ENCODE measurements around the gene PAK4. TPM values are rescaled to one million over a fixed set of nuclear protein-coding genes. Genes with fewer than 3 reads are reported as not detected.

The PAK4 gene
- total and polyA plus RNA-seq, 10 of the 15 experiments (the other 5 are each of a cell fraction or from before 2014, with no cell fraction given) = 0.08 to 19.3 (median 5.9) TPM

DNA sequence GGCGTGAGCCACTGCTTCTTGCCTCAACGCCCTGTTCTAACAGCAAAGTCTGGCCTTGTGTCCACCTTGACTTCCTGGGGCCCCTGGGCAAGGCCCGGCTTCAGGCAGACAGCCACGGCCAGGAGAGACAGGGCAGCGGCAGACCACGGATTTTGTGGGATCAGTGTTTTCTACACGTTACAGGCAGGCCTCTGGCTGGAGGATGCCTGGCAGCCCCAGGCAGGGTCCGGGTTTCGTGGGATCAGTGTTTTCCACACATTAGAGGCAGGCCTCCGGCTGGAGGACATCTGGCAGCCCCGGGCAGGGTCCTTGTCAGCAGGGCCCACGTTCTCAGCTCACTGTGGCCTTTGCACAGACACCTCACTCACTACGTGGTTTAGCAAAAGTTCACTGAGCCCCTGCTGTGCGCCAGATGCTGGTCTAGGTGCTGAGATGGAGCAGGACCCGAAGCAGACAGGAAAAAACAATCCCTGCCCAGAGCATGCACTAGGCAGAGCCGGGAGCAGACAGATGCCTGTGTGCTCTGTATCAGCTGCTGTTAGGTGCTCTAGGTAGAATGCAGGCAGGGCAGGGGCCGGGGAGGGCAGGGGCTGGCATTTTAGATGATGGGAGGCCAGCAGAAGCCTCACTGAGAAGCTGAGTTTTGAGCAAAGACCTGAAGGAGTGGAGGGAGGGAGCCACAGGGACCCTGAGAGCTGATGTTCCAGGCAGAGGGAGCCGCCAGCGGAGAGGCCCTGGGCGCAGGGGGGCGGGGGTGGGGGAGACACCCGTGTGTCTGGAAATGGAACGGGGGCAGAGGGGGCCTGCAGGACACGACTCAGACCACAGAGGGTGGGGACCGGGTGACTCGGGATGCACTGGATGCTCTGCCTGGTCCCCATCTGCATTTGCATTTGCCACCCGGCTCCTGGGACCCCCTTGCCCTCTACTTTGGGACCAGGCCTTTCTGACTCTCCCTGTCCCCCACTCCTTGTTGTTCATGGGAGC, 46.2 kb downstream of the PAK4 start:
- WGBS (ENCODE audit: insufficient coverage, insufficient replicate concordance, low lambda C conversion rate, missing lambda C conversion rate) = 77% methylated on average over 27 of the region's 27 CpGs
- CTCF ChIA-PET = no interaction called here
- in situ Hi-C loops (cut with MboI) = no loop called here

More for the DNA sequence above, 46.2 kb downstream of the PAK4 start:
- DNase-seq (ENCODE audit: low read depth, low spot score) = no peak
- H4K20me1 ChIP-seq (ENCODE audit: control insufficient read depth, insufficient read depth) = no peaks in the 10 kb centered on the region
- ChIA-PET POLR2A (no interaction called here), RAD21 (ENCODE audit: unreplicated experiment) (interaction anchor here (0.6 kb wide), 1 partner anchor 133 kb away, joined by 5 read pairs; no protein-coding TSS in a partner anchor), SMC1A (ENCODE audit: uncharacterized antibody, unreplicated experiment) (no interaction called here)
- peaks cover 0 to 25% of the 10 kb centered on the region in 2 experiments; a peak in 2 of 4 replicates for H3K36me3 ChIP-seq (ENCODE audit: control insufficient read depth in 2 of 2, insufficient read depth in 2 of 2, low read length in 1 of 2)
- intact Hi-C loops (cut with micrococcal nuclease; ENCODE audit: unreplicated experiment) = no loop called here
- H3K4me2 ChIP-seq (ENCODE audit: control insufficient read depth, insufficient read depth) = no peak overlapping the region
- FAIRE-seq = no peak
- no peaks in the 10 kb centered on the region for H3K4me1 ChIP-seq (ENCODE audit: control insufficient read depth, insufficient read depth, low read length)
- TF ChIP-seq, protein P1, sequence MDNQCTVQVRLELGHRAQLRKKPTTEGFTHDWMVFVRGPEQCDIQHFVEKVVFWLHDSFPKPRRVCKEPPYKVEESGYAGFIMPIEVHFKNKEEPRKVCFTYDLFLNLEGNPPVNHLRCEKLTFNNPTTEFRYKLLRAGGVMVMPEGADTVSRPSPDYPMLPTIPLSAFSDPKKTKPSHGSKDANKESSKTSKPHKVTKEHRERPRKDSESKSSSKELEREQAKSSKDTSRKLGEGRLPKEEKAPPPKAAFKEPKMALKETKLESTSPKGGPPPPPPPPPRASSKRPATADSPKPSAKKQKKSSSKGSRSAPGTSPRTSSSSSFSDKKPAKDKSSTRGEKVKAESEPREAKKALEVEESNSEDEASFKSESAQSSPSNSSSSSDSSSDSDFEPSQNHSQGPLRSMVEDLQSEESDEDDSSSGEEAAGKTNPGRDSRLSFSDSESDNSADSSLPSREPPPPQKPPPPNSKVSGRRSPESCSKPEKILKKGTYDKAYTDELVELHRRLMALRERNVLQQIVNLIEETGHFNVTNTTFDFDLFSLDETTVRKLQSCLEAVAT (IDR thresholded peaks at IDR 0.05) = no peak
- TF ChIP-seq RUNX3 (IDR thresholded peaks at IDR 0.05; ENCODE audit: low read length) = no peak
- no peak for TF ChIP-seq YBX1 (IDR thresholded peaks at IDR 0.05)
- no peak overlapping the region for H2AFZ ChIP-seq (ENCODE audit: control insufficient read depth, low read depth, low read length)
- no peak overlapping the region for H3K4me3 ChIP-seq
- H3K27ac ChIP-seq (ENCODE audit: control insufficient read depth, insufficient read depth) = no peak overlapping the region
- no peaks in the 10 kb centered on the region for H3K27me3 ChIP-seq (replicated peaks in 1 of 2; ENCODE audit: control insufficient read depth in 2 of 2, insufficient read depth in 2 of 2, low read length in 1 of 2)
- H3K79me2 ChIP-seq (ENCODE audit: control insufficient read depth, insufficient read depth, low read length) = no peaks in the 10 kb centered on the region
- H3K9me3 ChIP-seq (replicated peaks; ENCODE audit: control insufficient read depth, insufficient read depth, low read length) = no peaks in the 10 kb centered on the region
- no TSS peak for BruUV-seq (replicated peaks)
- no peak overlapping the region for H3K9ac ChIP-seq (ENCODE audit: control insufficient read depth, insufficient read depth, low read length)
- no peak for ATAC-seq
